Left renal cortex interstitium (tissue), 4 donors: Measurements from ENCODE around the gene HRH2. TPM values are rescaled to one million over a fixed set of nuclear protein-coding genes. Genes with fewer than 3 reads are reported as not detected.

ENCODE experiments used
- polyA plus RNA-seq, 4 donors: library from polyadenylated mRNA; unstranded; fragments of 120-200 nt; gene quantifications; one replicate each; pipeline ENCODE4 v1.2.1, GENCODE V29; 2013; ENCODE audit not compliant: insufficient read length in 4 of 4

The HRH2 gene
- polyA plus RNA-seq, 4 donors: 2.4 to 3.6 (median 2.5) TPM

Other genes starting within 250 kb of the HRH2 start
- gene DRD1, start 213.9 kb upstream of the HRH2 start, polyA plus RNA-seq: under 1 TPM in 1 of 4 donors, not detected in 3; 0.03 TPM
- gene SFXN1, start 179.5 kb upstream of the HRH2 start, polyA plus RNA-seq: 10 to 100 TPM; 31.5 to 56.0 (median 46.6) TPM
- gene CPLX2, start 213.5 kb downstream of the HRH2 start, polyA plus RNA-seq: under 1 TPM in 2 of 4 donors, not detected in 2; 0.17 to 0.25 TPM